ENCODE data around the gene AARS1.

Gene AARS1

DNA sequence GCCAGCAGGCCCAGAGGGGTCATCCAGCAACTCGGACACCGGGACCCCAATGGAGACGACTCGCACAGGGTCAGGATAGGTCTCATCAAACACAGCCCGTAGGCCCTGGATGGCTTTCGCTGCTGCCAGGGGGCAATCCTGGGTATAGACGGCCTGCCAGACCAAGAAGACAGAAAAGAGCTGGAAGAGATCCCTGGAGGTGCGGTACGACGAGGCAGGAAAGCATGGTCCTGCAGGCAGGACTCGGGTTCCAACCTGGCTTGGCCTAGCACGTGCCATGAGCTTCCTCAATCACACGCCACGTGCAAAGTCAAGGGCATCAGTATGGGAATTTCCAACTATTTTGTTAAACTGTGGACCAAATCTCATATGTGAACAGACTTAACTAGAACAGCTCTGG, 31.2 kb downstream of the AARS1 start:
- no peak for TF ChIP-seq TEAD4 (IDR thresholded peaks at IDR 0.05)
- TF ChIP-seq CEBPB (IDR thresholded peaks at IDR 0.05), result no peak
- TF ChIP-seq TAF1 (IDR thresholded peaks at IDR 0.05; ENCODE audit: low read depth), result no peak
- TF ChIP-seq, protein P1, sequence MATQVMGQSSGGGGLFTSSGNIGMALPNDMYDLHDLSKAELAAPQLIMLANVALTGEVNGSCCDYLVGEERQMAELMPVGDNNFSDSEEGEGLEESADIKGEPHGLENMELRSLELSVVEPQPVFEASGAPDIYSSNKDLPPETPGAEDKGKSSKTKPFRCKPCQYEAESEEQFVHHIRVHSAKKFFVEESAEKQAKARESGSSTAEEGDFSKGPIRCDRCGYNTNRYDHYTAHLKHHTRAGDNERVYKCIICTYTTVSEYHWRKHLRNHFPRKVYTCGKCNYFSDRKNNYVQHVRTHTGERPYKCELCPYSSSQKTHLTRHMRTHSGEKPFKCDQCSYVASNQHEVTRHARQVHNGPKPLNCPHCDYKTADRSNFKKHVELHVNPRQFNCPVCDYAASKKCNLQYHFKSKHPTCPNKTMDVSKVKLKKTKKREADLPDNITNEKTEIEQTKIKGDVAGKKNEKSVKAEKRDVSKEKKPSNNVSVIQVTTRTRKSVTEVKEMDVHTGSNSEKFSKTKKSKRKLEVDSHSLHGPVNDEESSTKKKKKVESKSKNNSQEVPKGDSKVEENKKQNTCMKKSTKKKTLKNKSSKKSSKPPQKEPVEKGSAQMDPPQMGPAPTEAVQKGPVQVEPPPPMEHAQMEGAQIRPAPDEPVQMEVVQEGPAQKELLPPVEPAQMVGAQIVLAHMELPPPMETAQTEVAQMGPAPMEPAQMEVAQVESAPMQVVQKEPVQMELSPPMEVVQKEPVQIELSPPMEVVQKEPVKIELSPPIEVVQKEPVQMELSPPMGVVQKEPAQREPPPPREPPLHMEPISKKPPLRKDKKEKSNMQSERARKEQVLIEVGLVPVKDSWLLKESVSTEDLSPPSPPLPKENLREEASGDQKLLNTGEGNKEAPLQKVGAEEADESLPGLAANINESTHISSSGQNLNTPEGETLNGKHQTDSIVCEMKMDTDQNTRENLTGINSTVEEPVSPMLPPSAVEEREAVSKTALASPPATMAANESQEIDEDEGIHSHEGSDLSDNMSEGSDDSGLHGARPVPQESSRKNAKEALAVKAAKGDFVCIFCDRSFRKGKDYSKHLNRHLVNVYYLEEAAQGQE (IDR thresholded peaks at IDR 0.05; ENCODE audit: low read depth), result no peak
- TF ChIP-seq, protein P2, sequence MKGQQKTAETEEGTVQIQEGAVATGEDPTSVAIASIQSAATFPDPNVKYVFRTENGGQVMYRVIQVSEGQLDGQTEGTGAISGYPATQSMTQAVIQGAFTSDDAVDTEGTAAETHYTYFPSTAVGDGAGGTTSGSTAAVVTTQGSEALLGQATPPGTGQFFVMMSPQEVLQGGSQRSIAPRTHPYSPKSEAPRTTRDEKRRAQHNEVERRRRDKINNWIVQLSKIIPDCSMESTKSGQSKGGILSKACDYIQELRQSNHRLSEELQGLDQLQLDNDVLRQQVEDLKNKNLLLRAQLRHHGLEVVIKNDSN (IDR thresholded peaks at IDR 0.05), result no peak
- TF ChIP-seq NFIC (IDR thresholded peaks at IDR 0.05), result no peak
- TF ChIP-seq RAD21 (IDR thresholded peaks at IDR 0.05; ENCODE audit: low read depth), result no peak
- TF ChIP-seq FOXM1 (IDR thresholded peaks at IDR 0.05; ENCODE audit: borderline replicate concordance, low read depth), result no peak
- no peak for TF ChIP-seq CREB1 (IDR thresholded peaks at IDR 0.05; ENCODE audit: low read depth)
- no peak for TF ChIP-seq YY1 (IDR thresholded peaks at IDR 0.05; ENCODE audit: low read depth)
- no peak for TF ChIP-seq TCF12 (IDR thresholded peaks at IDR 0.05; ENCODE audit: low read depth)

DNA sequence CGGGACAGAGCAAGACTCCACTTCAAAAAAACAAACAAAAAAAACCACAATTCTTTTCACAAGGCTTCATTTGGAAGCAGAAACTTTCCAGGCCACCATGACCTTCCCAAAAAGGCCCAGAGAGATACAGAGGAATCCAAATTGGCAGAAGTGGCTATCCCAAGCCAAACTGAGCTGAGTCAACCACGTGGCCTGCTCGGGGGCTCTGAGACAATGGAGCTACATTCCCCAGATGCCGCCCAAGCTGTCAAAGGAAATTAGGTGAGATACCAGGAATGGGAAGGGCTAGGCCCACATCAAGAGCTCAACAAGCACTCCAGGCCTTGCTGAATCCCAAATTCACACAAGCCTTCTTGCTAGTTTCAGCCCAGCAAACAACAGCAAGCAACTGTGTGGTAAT, 31.9 kb downstream of the AARS1 start:
- TF ChIP-seq, protein P2 (IDR thresholded peaks at IDR 0.05), result peak; percentile 50
- TF ChIP-seq FOXM1 (IDR thresholded peaks at IDR 0.05; ENCODE audit: borderline replicate concordance, low read depth), result no peak
- TF ChIP-seq RAD21 (IDR thresholded peaks at IDR 0.05; ENCODE audit: low read depth), result no peak
- TF ChIP-seq TAF1 (IDR thresholded peaks at IDR 0.05; ENCODE audit: low read depth), result no peak
- TF ChIP-seq, protein P3, sequence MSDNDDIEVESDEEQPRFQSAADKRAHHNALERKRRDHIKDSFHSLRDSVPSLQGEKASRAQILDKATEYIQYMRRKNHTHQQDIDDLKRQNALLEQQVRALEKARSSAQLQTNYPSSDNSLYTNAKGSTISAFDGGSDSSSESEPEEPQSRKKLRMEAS (IDR thresholded peaks at IDR 0.05), result peak; percentile 40; the same call in 1 of the 2 replicates
- no peak for TF ChIP-seq EP300 (IDR thresholded peaks at IDR 0.05; ENCODE audit: borderline replicate concordance)
- no peak for TF ChIP-seq NFIC (IDR thresholded peaks at IDR 0.05)
- TF ChIP-seq ZBTB7A (IDR thresholded peaks at IDR 0.05; ENCODE audit: low read depth), result no peak
- TF ChIP-seq CEBPB (IDR thresholded peaks at IDR 0.05), result no peak
- no peak for TF ChIP-seq YY1 (IDR thresholded peaks at IDR 0.05; ENCODE audit: low read depth)
- TF ChIP-seq TCF12 (IDR thresholded peaks at IDR 0.05; ENCODE audit: low read depth), result no peak
- TF ChIP-seq, protein P1 (IDR thresholded peaks at IDR 0.05; ENCODE audit: low read depth), result no peak
- no peak for TF ChIP-seq EGR1 (IDR thresholded peaks at IDR 0.05)
- TF ChIP-seq CREB1 (IDR thresholded peaks at IDR 0.05; ENCODE audit: low read depth), result no peak
- peak; percentile 50 for TF ChIP-seq TEAD4 (IDR thresholded peaks at IDR 0.05)

DNA sequence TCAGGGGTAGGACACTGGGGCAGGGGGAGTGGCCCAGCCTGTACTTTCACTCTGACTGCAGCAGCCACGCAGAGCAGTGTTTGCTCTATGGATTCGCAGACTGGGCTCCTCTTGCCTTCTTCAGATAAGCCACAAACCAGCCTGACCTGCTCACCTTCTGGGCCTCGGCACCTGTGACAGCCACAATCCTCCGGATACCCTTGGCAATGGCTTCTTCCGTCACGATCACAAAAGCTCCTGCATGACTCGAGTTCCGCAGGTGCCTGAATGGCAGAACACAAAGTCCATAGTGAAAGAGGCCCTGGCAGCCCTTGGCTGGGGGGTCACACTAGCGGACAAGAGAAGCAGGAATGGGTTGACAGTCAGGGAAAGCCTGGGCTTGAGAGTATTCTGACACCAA, 33.7 kb downstream of the AARS1 start:
- TF ChIP-seq EP300 (IDR thresholded peaks at IDR 0.05; ENCODE audit: borderline replicate concordance), result no peak
- no peak for TF ChIP-seq EGR1 (IDR thresholded peaks at IDR 0.05)
- TF ChIP-seq YY1 (IDR thresholded peaks at IDR 0.05; ENCODE audit: low read depth), result no peak
- no peak for TF ChIP-seq CEBPB (IDR thresholded peaks at IDR 0.05)
- no peak for TF ChIP-seq RAD21 (IDR thresholded peaks at IDR 0.05; ENCODE audit: low read depth)
- TF ChIP-seq NFIC (IDR thresholded peaks at IDR 0.05), result no peak
- TF ChIP-seq, protein P3 (IDR thresholded peaks at IDR 0.05), result no peak
- TF ChIP-seq CREB1 (IDR thresholded peaks at IDR 0.05; ENCODE audit: low read depth), result no peak
- no peak for TF ChIP-seq TCF12 (IDR thresholded peaks at IDR 0.05; ENCODE audit: low read depth)
- no peak for TF ChIP-seq FOXM1 (IDR thresholded peaks at IDR 0.05; ENCODE audit: borderline replicate concordance, low read depth)

DNA sequence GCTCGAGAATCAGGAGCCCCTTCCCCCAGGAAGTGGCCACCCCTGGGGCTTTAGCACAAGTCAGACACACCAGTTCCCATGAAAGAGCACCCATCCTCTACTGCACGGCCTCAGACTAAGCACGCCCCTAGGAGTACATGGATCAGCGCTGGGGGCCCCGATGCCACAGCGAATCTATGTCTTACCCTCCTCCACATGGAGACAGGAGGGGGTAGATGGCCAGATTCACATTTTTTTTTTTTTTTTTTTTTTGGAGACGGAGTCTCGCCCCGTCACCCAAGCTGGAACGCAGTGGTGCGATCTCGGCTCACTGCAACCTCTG, 34.4 kb downstream of the AARS1 start:
- TF ChIP-seq ZBTB7A (IDR thresholded peaks at IDR 0.05; ENCODE audit: low read depth) (no peak), NFIC (IDR thresholded peaks at IDR 0.05) (no peak), RAD21 (IDR thresholded peaks at IDR 0.05; ENCODE audit: low read depth) (no peak), YY1 (IDR thresholded peaks at IDR 0.05; ENCODE audit: low read depth) (no peak), TEAD4 (IDR thresholded peaks at IDR 0.05) (no peak), TCF12 (IDR thresholded peaks at IDR 0.05; ENCODE audit: low read depth) (no peak), EGR1 (IDR thresholded peaks at IDR 0.05) (no peak), EP300 (IDR thresholded peaks at IDR 0.05; ENCODE audit: borderline replicate concordance) (no peak), CEBPB (IDR thresholded peaks at IDR 0.05) (no peak)
- TF ChIP-seq, protein P2 (IDR thresholded peaks at IDR 0.05), result no peak
- TF ChIP-seq, protein P1 (IDR thresholded peaks at IDR 0.05; ENCODE audit: low read depth), result no peak

Measured in Ishikawa (cell line).